NCI-H82 treated with DMSO at 0.1 percent for 48 hours (cell line): ENCODE results near the gene LGR4.
A peak's percentile ranks its signal among the peaks of the same experiment; 100 is the strongest.
"Not testable (repeated sequence)": the region's sequence is repeated elsewhere in the genome, so short reads cannot be mapped to it uniquely, and the experiment has no call there.

Experiments
- DNase-seq: peaks from one replicate; lab custom pipeline; 2025; ENCODE audit not compliant: unreplicated experiment; lab: John Stamatoyannopoulos, UW

LGR4 gene

GRCh38 chr11:27472398-27473016 lies at the start of gene LGR4:
LGR4 (minus strand) TSS chr11:27472790; CDS start chr11:27472302, 488 bp downstream.
- DNase-seq = peak; percentile 90

- no peak for DNase-seq
Observed at GRCh38 chr11:27520226-27520625, 47.6 kb upstream of the LGR4 start.

- DNase-seq = no peak
Observed at GRCh38 chr11:27518518-27518917, 45.9 kb upstream of the LGR4 start.

- DNase-seq = not testable (repeated sequence)
Observed at GRCh38 chr11:27517490-27517889, 44.9 kb upstream of the LGR4 start.

GRCh38 chr11:27514558-27514957 lies 42.0 kb upstream of the LGR4 start:
- no peak for DNase-seq

GRCh38 chr11:27514076-27514475 lies 41.5 kb upstream of the LGR4 start:
- no peak for DNase-seq

- DNase-seq = no peak
Observed at GRCh38 chr11:27513389-27513788, 40.8 kb upstream of the LGR4 start.

GRCh38 chr11:27512238-27512637 lies 39.6 kb upstream of the LGR4 start:
- no peak for DNase-seq

- DNase-seq = no peak
Observed at GRCh38 chr11:27509908-27510307, 37.3 kb upstream of the LGR4 start.

- DNase-seq = no peak
Observed at GRCh38 chr11:27507557-27508322, 35.1 kb upstream of the LGR4 start.

- DNase-seq = peak; percentile 94
Observed at GRCh38 chr11:27506200-27507182, 33.9 kb upstream of the LGR4 start, which contains the start of gene LIN7C. LIN7C (minus strand) TSS chr11:27506769; CDS start chr11:27506752, 17 bp downstream.

- no peak for DNase-seq
Observed at GRCh38 chr11:27505781-27506180, 33.2 kb upstream of the LGR4 start.

GRCh38 chr11:27504205-27504604 lies 31.6 kb upstream of the LGR4 start:
- DNase-seq = no peak

- DNase-seq = no peak
Observed at GRCh38 chr11:27501100-27501499, 28.5 kb upstream of the LGR4 start.

- no peak for DNase-seq
Observed at GRCh38 chr11:27497911-27498310, 25.3 kb upstream of the LGR4 start.

GRCh38 chr11:27497284-27497866 lies 24.8 kb upstream of the LGR4 start:
- no peak for DNase-seq

GRCh38 chr11:27496461-27496860 lies 23.9 kb upstream of the LGR4 start:
- DNase-seq = no peak

- no peak for DNase-seq
Observed at GRCh38 chr11:27495710-27496300, 23.2 kb upstream of the LGR4 start.

GRCh38 chr11:27489092-27489491 lies 16.5 kb upstream of the LGR4 start:
- no peak for DNase-seq

GRCh38 chr11:27487706-27488105 lies 15.1 kb upstream of the LGR4 start:
- DNase-seq = peak; percentile 4
